ENCODE data around the gene ZSWIM6.

ZSWIM6 gene

DNA sequence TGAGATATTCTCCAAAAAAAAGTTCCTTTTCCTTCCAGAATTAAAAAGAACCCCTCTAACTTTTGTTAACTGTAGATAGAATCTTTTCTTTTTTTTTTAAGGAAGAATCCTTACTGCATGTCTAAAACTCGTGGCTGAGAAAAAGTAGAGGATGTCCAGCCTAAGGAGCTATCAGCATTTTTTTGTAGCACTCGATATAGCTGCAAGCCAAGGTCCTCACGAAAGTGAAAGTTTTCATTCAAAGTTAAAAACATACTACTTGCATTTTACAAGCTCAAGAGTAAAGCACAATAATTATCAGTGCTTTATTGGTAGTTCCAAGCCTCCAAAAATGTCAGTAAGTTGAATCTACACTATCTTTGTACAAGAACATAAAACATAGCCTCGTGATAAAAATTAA, 28.7 kb upstream of the ZSWIM6 start:
- no peak for DNase-seq
- in situ Hi-C loops (cut with HindIII; ENCODE audit: low pct_ligation_motif_present, low sequenced_read_pairs) = no loop called here
- Histone ChIP-seq H3K36me3 (replicated peaks) (no peaks in the 10 kb centered on the region), H3K4me3 (ENCODE audit: low read depth, low read length) (no peak overlapping the region), H3K27ac (peak overlapping the region; percentile 20), H3K27me3 (replicated peaks) (no peaks in the 10 kb centered on the region)
- TF ChIP-seq CTCF (IDR thresholded peaks at IDR 0.05; ENCODE audit: low read depth, low read length, missing control alignments) = no peak

- Histone ChIP-seq H3K4me3 (ENCODE audit: low read depth, low read length) (no peak overlapping the region), H3K27ac (peak overlapping the region; percentile 67), H3K36me3 (replicated peaks) (no peaks in the 10 kb centered on the region), H3K27me3 (replicated peaks) (no peaks in the 10 kb centered on the region)
- no peak for TF ChIP-seq CTCF (IDR thresholded peaks at IDR 0.05; ENCODE audit: low read depth, low read length, missing control alignments)
- peak; percentile 88 for DNase-seq
- in situ Hi-C loops (cut with HindIII; ENCODE audit: low pct_ligation_motif_present, low sequenced_read_pairs) = no loop called here
Measured at GRCh38 chr5:61304590-61305381, 27.3 kb upstream of the ZSWIM6 start.

- TF ChIP-seq CTCF (IDR thresholded peaks at IDR 0.05; ENCODE audit: low read depth, low read length, missing control alignments) = peak; percentile 9
- Histone ChIP-seq H3K27me3 (replicated peaks) (no peaks in the 10 kb centered on the region), H3K36me3 (replicated peaks) (no peaks in the 10 kb centered on the region), H3K27ac (peak overlapping the region; percentile 43), H3K4me3 (ENCODE audit: low read depth, low read length) (no peak overlapping the region)
- in situ Hi-C loops (cut with HindIII; ENCODE audit: low pct_ligation_motif_present, low sequenced_read_pairs) = no loop called here
- peak; percentile 87 for DNase-seq
Measured at GRCh38 chr5:61306531-61307131, 25.4 kb upstream of the ZSWIM6 start.

GRCh38 chr5:61307191-61307590, 24.9 kb upstream of the ZSWIM6 start:
- Histone ChIP-seq H3K4me3 (ENCODE audit: low read depth, low read length) (no peak overlapping the region), H3K27me3 (replicated peaks) (no peaks in the 10 kb centered on the region), H3K36me3 (replicated peaks) (no peaks in the 10 kb centered on the region), H3K27ac (peak overlapping the region; percentile 43)
- in situ Hi-C loops (cut with HindIII; ENCODE audit: low pct_ligation_motif_present, low sequenced_read_pairs) = no loop called here
- no peak for TF ChIP-seq CTCF (IDR thresholded peaks at IDR 0.05; ENCODE audit: low read depth, low read length, missing control alignments)
- DNase-seq = no peak

DNA sequence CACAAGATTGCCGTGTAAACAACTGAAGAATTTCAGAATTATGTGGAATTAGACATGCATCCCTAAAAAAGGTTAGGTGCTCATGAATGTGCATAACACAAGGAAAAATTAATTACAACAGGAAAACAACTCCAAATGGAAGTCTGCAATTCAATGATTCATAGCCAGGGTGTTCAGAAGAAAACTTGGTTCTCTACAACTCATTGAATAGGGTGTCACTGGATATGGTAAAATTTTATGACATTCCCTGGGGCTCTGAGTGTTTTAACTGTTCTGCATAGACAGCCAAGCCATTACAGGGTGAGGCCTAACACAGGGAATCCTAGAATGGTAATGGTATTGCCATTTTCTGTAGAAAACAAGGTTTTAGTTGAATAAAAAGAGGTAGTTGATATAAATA, 24.4 kb upstream of the ZSWIM6 start:
- in situ Hi-C loops (cut with HindIII; ENCODE audit: low pct_ligation_motif_present, low sequenced_read_pairs) = no loop called here
- H3K4me3 ChIP-seq (ENCODE audit: low read depth, low read length) = no peak overlapping the region
- no peaks in the 10 kb centered on the region for H3K27me3 ChIP-seq (replicated peaks)
- no peak overlapping the region for H3K27ac ChIP-seq
- DNase-seq = no peak
- H3K36me3 ChIP-seq (replicated peaks) = no peaks in the 10 kb centered on the region
- no peak for TF ChIP-seq CTCF (IDR thresholded peaks at IDR 0.05; ENCODE audit: low read depth, low read length, missing control alignments)

Data from brain microvascular endothelial cell (primary cell).